Coronary artery (tissue), 2 donors: ENCODE measurements around the gene GSG1.
"Not testable (repeated sequence)": the region's sequence is repeated elsewhere in the genome, so short reads cannot be mapped to it uniquely, and the experiment has no call there.

Experiments used
- DNase-seq: peaks from one replicate; pipeline ENCODE4 v3.0.0-alpha.2; 2017; ENCODE audit warnings: low spot score
- H3K27ac ChIP-seq, 2 donors: fragments of 200-600 bp; sonication (generic); one replicate each; pipeline ENCODE4 v1.5.1; 2016 to 2019
- H3K4me3 ChIP-seq: fragments of 200-600 bp; sonication (generic); 2 replicates; pipeline ENCODE4 v1.5.1; 2016; ENCODE audit warnings: mild to moderate bottlenecking, moderate library complexity
- CTCF ChIP-seq: fragments of 200-600 bp; sonication (generic); IDR thresholded peaks from one replicate; pipeline ENCODE4 v1.5.1; 2019; ENCODE audit warnings: antibody characterized with exemption

GSG1 gene

GRCh38 chr12:13087766-13088165, 15.7 kb downstream of the GSG1 start:
- DNase-seq = no peak
- Histone ChIP-seq H3K4me3 (no peak overlapping the region), H3K27ac (no peak overlapping the region)
- no peak for TF ChIP-seq CTCF

- Histone ChIP-seq H3K4me3 (no peak overlapping the region), H3K27ac (no peak overlapping the region)
- TF ChIP-seq CTCF = no peak
- DNase-seq = no peak
Measured at GRCh38 chr12:13085968-13086686, 17.3 kb downstream of the GSG1 start.

- no peak for TF ChIP-seq CTCF
- no peak for DNase-seq
- no peak overlapping the region for H3K27ac ChIP-seq
Measured at GRCh38 chr12:13084898-13085640, 18.4 kb downstream of the GSG1 start.

GRCh38 chr12:13083638-13084037, 19.8 kb downstream of the GSG1 start:
- DNase-seq, H3K27ac ChIP-seq, H3K4me3 ChIP-seq: not testable (repeated sequence)

More at GRCh38 chr12:13084898-13085640, 18.4 kb downstream of the GSG1 start:
- H3K4me3 ChIP-seq = no peak overlapping the region

- no peak for TF ChIP-seq CTCF
- DNase-seq = no peak
Measured at GRCh38 chr12:13082861-13083260, 20.6 kb downstream of the GSG1 start.

GRCh38 chr12:13080266-13080665, 23.2 kb downstream of the GSG1 start:
- no peak for DNase-seq
- no peak for TF ChIP-seq CTCF
- H3K27ac ChIP-seq = no peak overlapping the region
- no peak overlapping the region for H3K4me3 ChIP-seq

More at GRCh38 chr12:13082861-13083260, 20.6 kb downstream of the GSG1 start:
- Histone ChIP-seq H3K27ac (no peak overlapping the region), H3K4me3 (no peak overlapping the region)

GRCh38 chr12:13079440-13079906, 24.0 kb downstream of the GSG1 start:
- Histone ChIP-seq H3K27ac (no peak overlapping the region), H3K4me3 (no peak overlapping the region)
- DNase-seq = no peak
- no peak for TF ChIP-seq CTCF
